Mesendoderm (in vitro differentiated cells): Measurements from ENCODE around the gene RCL1.
"Not testable (repeated sequence)": the region's sequence is repeated elsewhere in the genome, so short reads cannot be mapped to it uniquely, and the experiment has no call there.

Experiments
- DNase-seq: peaks from one replicate; pipeline ENCODE4 v3.0.0; 2013
- H2AK5ac ChIP-seq: 2 replicates; pipeline ENCODE4 v1.6.1; 2013; ENCODE audit warnings: low read length, inconsistent platforms
- H2BK120ac ChIP-seq: 2 replicates; pipeline ENCODE4 v1.6.1; 2013; ENCODE audit warnings: low read depth, mild to moderate bottlenecking, low read length, moderate library complexity, mixed read lengths
- H2BK15ac ChIP-seq: replicated peaks from 2 replicates; pipeline ENCODE4 v1.6.1; 2013; ENCODE audit warnings: low read depth, mild to moderate bottlenecking, moderate library complexity
- H2BK5ac ChIP-seq: 2 replicates; pipeline ENCODE4 v1.6.1; 2013; ENCODE audit warnings: low read length, inconsistent platforms
- H3K18ac ChIP-seq: 2 replicates; pipeline ENCODE4 v1.6.1; 2013; ENCODE audit warnings: mild to moderate bottlenecking, low read length, mixed read lengths
- H3K23ac ChIP-seq: one replicate; pipeline ENCODE4 v1.6.1; 2013; ENCODE audit warnings: low read length
- H3K27ac ChIP-seq: 2 replicates; pipeline ENCODE4 v1.5.1; 2013; ENCODE audit warnings: low read depth, mild to moderate bottlenecking, inconsistent platforms, low read length, moderate library complexity
- H3K27me3 ChIP-seq: 2 replicates; pipeline ENCODE4 v1.6.1; 2013; ENCODE audit warnings: low read length, control low read depth, mild to moderate bottlenecking, inconsistent platforms; ENCODE audit not compliant: insufficient read depth, poor library complexity
- H3K36me3 ChIP-seq: 2 replicates; pipeline ENCODE4 v1.6.1; 2013; ENCODE audit warnings: low read length, inconsistent platforms; ENCODE audit not compliant: control insufficient read depth, insufficient read depth
- H3K4ac ChIP-seq: one replicate; pipeline ENCODE4 v1.6.1; 2013; ENCODE audit warnings: low read depth, mild to moderate bottlenecking, low read length, moderate library complexity
- H3K4me1 ChIP-seq: 2 replicates; pipeline ENCODE4 v1.6.1; 2013; ENCODE audit warnings: low read depth, low read length, inconsistent platforms; ENCODE audit not compliant: control insufficient read depth
- H3K4me2 ChIP-seq: 2 replicates; pipeline ENCODE4 v1.6.1; 2013; ENCODE audit warnings: low read length
- H3K4me3 ChIP-seq: 2 replicates; pipeline ENCODE4 v1.5.1; 2013; ENCODE audit warnings: mild to moderate bottlenecking, low read length
- H3K56ac ChIP-seq: one replicate; pipeline ENCODE4 v1.6.1; 2013; ENCODE audit warnings: low read length
- H3K79me1 ChIP-seq: 2 replicates; pipeline ENCODE4 v1.6.1; 2013; ENCODE audit warnings: low read length, inconsistent platforms
- H3K79me2 ChIP-seq: 2 replicates; pipeline ENCODE4 v1.6.1; 2013; ENCODE audit warnings: mild to moderate bottlenecking, low read length; ENCODE audit not compliant: control insufficient read depth, insufficient read depth
- H3K9ac ChIP-seq: 2 replicates; pipeline ENCODE4 v1.6.1; 2013; ENCODE audit warnings: low read length, inconsistent platforms
- H4K5ac ChIP-seq: one replicate; pipeline ENCODE4 v1.6.1; 2013; ENCODE audit warnings: low read length
- H4K8ac ChIP-seq: one replicate; pipeline ENCODE4 v1.6.1; 2013; ENCODE audit warnings: low read depth, mild to moderate bottlenecking, control low read depth, low read length, moderate library complexity
- WGBS: extraction: QIAGEN DNeasy Blood & Tissue Kit; methylation state at CpG from one replicate; pipeline ENCODE4 v1.1.7; 2013; ENCODE audit warnings: low lambda C conversion rate, missing lambda C conversion rate; ENCODE audit not compliant: insufficient coverage; ENCODE audit errors: extremely low coverage; 5-methylcytosine and 5-hydroxymethylcytosine counted together

RCL1 gene

DNA sequence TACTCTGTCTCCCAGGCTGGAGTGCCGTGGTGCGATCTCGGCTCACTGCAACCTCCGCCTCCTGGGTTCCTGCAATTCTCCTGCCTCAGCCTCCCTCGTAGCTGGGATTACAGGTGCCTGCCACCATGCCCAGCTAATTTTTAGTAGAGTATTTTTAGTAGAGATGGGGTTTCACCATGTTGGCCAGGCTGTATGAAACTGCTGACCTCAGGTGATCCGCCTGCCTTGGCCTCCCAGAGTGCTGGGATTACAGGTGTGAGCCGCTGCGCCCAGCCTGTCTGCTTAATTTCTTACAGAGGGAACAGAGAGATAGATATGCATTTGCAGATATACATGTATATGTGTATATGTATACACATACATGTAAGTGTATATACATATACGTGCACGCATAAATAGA, 2.4 kb downstream of the RCL1 start:
- DNase-seq, H3K9ac ChIP-seq, H3K4me1 ChIP-seq, H3K36me3 ChIP-seq, H3K4me2 ChIP-seq, H3K4ac ChIP-seq, H3K56ac ChIP-seq, H3K27ac ChIP-seq, H4K5ac ChIP-seq, H2AK5ac ChIP-seq, H2BK120ac ChIP-seq, H4K8ac ChIP-seq, H3K4me3 ChIP-seq, H3K23ac ChIP-seq, H3K27me3 ChIP-seq, H2BK5ac ChIP-seq, H3K18ac ChIP-seq, H2BK15ac ChIP-seq: not testable (repeated sequence)
- WGBS = no CpG with 5 or more reads among the region's 10 CpGs
- peaks cover 55% of the 10 kb centered on the region for H3K79me2 ChIP-seq
- peaks cover 11% of the 10 kb centered on the region for H3K79me1 ChIP-seq

DNA sequence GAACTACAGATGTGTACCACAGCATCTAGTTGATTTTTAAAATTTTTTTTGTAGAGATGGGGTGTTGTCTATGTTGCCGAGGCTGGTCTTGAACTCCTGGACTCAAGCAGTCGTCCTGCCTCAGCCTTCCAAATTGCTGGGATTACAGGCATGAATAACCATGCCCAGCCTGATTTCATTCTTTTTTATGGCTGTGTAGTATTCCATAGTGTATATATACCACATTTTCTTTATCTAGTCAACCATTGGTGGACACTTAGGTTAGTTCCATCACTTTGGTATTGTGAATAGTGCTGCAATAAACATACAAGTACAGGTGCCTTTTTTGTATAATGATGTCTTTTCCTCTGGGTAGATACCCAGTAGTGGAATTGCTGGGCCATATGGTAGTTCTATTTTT, 3.8 kb downstream of the RCL1 start:
- Histone ChIP-seq H3K4me1 (peaks cover 9% of the 10 kb centered on the region), H3K9ac (no peak overlapping the region), H2BK15ac (no peak overlapping the region), H2BK5ac (no peak overlapping the region), H3K4me2 (no peak overlapping the region), H4K8ac (no peak overlapping the region), H3K79me2 (peaks cover 65% of the 10 kb centered on the region), H4K5ac (no peak overlapping the region), H3K4ac (no peak overlapping the region), H2BK120ac (no peak overlapping the region), H3K27ac (no peak overlapping the region), H3K36me3 (no peaks in the 10 kb centered on the region), H3K56ac (no peak overlapping the region), H3K23ac (no peak overlapping the region), H3K27me3 (no peaks in the 10 kb centered on the region), H3K79me1 (peaks cover 11% of the 10 kb centered on the region), H2AK5ac (no peak overlapping the region), H3K18ac (no peak overlapping the region), H3K4me3 (no peak overlapping the region)
- no peak for DNase-seq
- no CpG with 5 or more reads among the region's 2 CpGs for WGBS

DNA sequence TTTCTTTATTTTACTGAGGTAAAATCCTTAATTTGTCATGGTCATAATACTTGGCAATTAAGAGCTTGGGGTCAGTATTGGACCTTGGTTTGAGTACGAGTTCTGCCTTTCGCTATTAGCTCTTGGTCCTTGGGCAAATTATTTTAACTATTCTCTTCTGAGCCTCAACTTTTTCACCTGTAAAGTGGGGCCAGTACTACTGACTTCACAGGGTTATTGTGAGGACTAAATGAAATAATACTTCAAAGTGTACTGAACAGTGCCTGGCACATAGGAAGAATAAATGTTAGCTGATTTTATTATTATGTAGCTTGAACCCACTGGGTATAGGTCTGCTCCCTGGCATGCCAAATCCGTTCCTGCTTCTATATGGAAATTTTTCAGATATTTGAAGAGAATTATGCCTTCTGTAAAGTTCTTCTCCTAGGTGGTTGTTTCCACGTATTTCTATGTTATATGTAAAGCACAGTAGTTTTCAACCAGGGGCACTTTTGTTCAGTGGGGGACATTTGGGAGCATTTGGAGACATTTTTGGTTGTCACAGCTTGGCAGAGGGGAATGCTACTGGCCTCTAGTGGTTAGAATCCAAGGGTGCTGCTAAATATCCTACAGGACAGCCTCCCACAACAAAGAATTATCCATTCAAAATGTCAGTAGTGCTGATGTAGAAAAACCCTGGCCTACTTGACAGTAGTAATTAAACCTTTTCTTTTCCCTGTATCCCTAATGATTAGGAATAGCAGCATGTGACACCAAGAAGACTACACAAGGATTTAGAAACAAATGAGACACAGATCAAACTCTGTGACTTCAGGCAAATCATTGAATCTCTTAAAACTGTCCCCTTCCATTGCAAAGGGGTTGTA, 4.5 kb downstream of the RCL1 start:
- Histone ChIP-seq H3K4me1 (peaks cover 9% of the 10 kb centered on the region), H3K4me3 (no peak overlapping the region), H3K9ac (no peak overlapping the region), H4K8ac (no peak overlapping the region), H3K23ac (no peak overlapping the region), H3K36me3 (no peaks in the 10 kb centered on the region), H2BK5ac (no peak overlapping the region), H2AK5ac (no peak overlapping the region), H3K79me2 (peaks cover 70% of the 10 kb centered on the region), H3K27me3 (no peaks in the 10 kb centered on the region), H2BK15ac (no peak overlapping the region), H3K27ac (no peak overlapping the region), H3K56ac (no peak overlapping the region), H3K4me2 (no peak overlapping the region), H3K79me1 (peaks cover 11% of the 10 kb centered on the region), H3K18ac (no peak overlapping the region), H3K4ac (no peak overlapping the region), H4K5ac (no peak overlapping the region), H2BK120ac (no peak overlapping the region)
- peak; percentile 83 for DNase-seq
- WGBS = no CpG with 5 or more reads among the region's 4 CpGs

DNA sequence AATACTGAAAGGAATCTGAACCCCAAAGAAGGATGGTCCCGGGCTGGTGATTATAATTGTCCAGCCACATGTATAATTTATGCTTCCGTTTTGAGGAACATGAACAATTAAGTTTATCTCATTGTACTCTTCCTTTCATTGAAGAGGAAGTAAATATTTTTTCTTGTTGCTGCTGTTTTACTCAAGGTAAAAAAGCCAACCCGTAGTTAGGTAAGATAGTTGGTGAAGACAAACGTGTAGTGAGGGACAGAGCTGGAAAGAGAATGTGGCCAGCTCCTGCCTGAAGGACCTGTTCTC, 5.1 kb downstream of the RCL1 start:
- no peak overlapping the region for H3K4me3 ChIP-seq
- no peak overlapping the region for H3K4me2 ChIP-seq
- H3K18ac ChIP-seq = no peak overlapping the region
- H3K23ac ChIP-seq = no peak overlapping the region
- no peak overlapping the region for H2BK5ac ChIP-seq
- WGBS = no CpG with 5 or more reads among the region's 4 CpGs
- H3K9ac ChIP-seq = no peak overlapping the region
- H3K4me1 ChIP-seq = peaks cover 9% of the 10 kb centered on the region
- DNase-seq = no peak
- H2BK120ac ChIP-seq = no peak overlapping the region
- no peak overlapping the region for H3K27ac ChIP-seq
- no peak overlapping the region for H3K56ac ChIP-seq
- H2AK5ac ChIP-seq = no peak overlapping the region
- H4K8ac ChIP-seq = no peak overlapping the region
- no peaks in the 10 kb centered on the region for H3K36me3 ChIP-seq
- no peak overlapping the region for H2BK15ac ChIP-seq
- H3K4ac ChIP-seq = no peak overlapping the region
- no peaks in the 10 kb centered on the region for H3K27me3 ChIP-seq
- no peak overlapping the region for H4K5ac ChIP-seq
- peaks cover 11% of the 10 kb centered on the region for H3K79me1 ChIP-seq
- peaks cover 72% of the 10 kb centered on the region for H3K79me2 ChIP-seq

DNA sequence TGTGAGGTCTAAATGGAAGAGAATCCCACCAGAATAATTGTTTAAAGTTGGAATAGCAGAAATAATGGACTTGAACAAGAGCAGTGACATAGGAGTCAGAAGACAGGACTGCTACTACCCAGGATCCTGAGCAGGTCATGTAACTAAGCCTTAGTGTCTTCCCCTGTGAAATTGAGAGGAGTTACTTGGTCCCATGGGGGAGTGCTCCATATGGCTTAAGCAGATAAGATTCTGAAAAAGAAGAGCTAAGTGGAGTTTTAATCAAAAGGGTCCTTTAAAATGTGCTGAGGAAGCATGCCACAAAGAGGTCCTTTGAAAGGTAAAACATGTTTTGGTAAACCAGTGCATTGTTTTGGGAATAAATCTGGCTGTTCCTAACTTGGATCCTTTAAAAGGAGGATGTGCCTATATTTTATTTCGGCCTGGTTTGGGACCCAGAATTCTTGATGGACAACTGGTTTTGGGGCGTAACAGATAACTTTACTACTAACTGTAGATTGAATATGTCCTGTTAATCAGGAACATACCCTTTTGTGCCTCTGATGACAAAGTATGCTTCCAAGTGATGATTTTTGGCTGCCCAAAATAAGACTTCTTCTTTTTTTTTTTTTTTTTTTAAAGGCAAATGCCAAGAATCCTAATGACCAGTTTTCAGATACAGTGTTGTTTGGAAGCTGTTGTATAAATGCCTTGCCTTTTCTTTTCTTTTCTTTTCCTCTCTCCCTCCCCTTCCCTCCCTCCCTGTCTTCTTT, 5.7 kb downstream of the RCL1 start:
- no CpG with 5 or more reads among the region's 2 CpGs for WGBS
- peak; percentile 46 for DNase-seq

More for the DNA sequence above, 5.7 kb downstream of the RCL1 start:
- Histone ChIP-seq H2AK5ac (no peak overlapping the region), H2BK5ac (no peak overlapping the region), H3K56ac (no peak overlapping the region), H3K4me3 (no peak overlapping the region), H3K9ac (no peak overlapping the region), H3K4me2 (no peak overlapping the region), H3K23ac (no peak overlapping the region), H4K8ac (no peak overlapping the region), H3K79me2 (peaks cover 75% of the 10 kb centered on the region), H3K36me3 (no peaks in the 10 kb centered on the region), H3K4me1 (peaks cover 9% of the 10 kb centered on the region), H3K18ac (no peak overlapping the region), H2BK120ac (no peak overlapping the region), H3K27me3 (no peaks in the 10 kb centered on the region), H4K5ac (no peak overlapping the region), H3K27ac (no peak overlapping the region), H3K79me1 (peaks cover 10% of the 10 kb centered on the region), H3K4ac (no peak overlapping the region), H2BK15ac (no peak overlapping the region)
